Measurements from ENCODE around the gene OMD.

Gene OMD

GRCh38 chr9:92432972-92433548 is 8.8 kb upstream of the OMD start:
- no peak overlapping the region for H3K27ac ChIP-seq
- no peak for TF ChIP-seq ZFX (IDR thresholded peaks at IDR 0.05)
- TF ChIP-seq, protein P1, sequence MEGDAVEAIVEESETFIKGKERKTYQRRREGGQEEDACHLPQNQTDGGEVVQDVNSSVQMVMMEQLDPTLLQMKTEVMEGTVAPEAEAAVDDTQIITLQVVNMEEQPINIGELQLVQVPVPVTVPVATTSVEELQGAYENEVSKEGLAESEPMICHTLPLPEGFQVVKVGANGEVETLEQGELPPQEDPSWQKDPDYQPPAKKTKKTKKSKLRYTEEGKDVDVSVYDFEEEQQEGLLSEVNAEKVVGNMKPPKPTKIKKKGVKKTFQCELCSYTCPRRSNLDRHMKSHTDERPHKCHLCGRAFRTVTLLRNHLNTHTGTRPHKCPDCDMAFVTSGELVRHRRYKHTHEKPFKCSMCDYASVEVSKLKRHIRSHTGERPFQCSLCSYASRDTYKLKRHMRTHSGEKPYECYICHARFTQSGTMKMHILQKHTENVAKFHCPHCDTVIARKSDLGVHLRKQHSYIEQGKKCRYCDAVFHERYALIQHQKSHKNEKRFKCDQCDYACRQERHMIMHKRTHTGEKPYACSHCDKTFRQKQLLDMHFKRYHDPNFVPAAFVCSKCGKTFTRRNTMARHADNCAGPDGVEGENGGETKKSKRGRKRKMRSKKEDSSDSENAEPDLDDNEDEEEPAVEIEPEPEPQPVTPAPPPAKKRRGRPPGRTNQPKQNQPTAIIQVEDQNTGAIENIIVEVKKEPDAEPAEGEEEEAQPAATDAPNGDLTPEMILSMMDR (conservative IDR thresholded peaks at IDR 0.05) = no peak

DNA sequence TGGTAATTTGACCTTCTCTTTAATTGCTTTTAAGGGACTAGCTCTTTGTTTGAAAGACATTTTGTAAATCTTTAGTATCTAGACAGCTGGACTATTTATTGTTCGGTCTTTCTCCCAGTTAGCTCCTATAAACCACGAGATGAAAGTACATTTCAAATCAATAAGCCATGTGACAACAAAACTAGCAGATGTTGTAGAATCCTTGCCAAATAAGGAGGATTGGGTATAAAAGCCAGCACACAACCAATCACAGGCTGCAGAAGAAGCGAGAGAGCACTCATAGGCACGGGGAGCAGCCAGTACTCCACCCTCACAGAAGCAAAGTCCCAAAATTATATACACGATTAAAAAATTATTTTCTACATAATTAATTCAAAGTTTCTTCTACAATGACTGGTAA is 8.1 kb upstream of the OMD start:
- H3K27ac ChIP-seq = no peak overlapping the region
- TF ChIP-seq, protein P1 (conservative IDR thresholded peaks at IDR 0.05) = no peak
- TF ChIP-seq ZFX (IDR thresholded peaks at IDR 0.05) = no peak

- TF ChIP-seq, protein P1 (conservative IDR thresholded peaks at IDR 0.05) = no peak
- no peak for TF ChIP-seq ZFX (IDR thresholded peaks at IDR 0.05)
- H3K27ac ChIP-seq = no peak overlapping the region
These were observed 5.6 kb upstream of the OMD start for GRCh38 chr9:92429836-92430235.

DNA sequence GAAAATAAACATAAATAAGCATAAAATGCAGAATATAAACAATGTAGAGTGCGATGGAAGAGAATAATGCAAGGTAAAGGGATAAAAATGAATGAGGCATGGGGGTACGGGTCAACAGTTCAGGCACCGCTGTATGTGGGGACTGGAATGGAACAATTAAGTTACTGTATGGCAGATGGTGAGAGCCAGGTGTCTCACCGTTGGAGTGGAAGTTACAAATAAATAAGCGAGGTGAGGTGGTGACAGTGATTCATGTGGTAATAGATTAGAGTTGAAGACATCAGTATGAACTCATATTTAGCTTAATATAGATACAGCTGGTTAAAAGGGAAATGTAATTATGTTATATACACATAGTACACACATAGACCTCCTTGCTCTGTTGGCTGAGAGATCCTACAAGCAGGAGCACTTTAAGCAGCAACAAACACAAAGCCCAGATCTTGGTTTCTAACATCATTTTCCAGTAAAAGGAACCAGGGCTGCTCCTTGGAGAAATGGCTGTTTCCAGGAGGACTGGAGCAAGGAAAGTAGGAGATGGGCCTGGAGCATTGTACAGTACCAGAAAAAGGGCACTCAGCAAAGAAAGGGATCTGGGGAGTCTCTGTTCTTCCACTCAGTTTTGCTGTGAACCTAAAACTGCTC is 2.4 kb upstream of the OMD start:
- no peak overlapping the region for H3K27ac ChIP-seq
- TF ChIP-seq, protein P1 (conservative IDR thresholded peaks at IDR 0.05) = no peak
- no peak for TF ChIP-seq ZFX (IDR thresholded peaks at IDR 0.05)

GRCh38 chr9:92425474-92425873 is 1.2 kb upstream of the OMD start:
- TF ChIP-seq, protein P1 (conservative IDR thresholded peaks at IDR 0.05) = no peak
- no peak for TF ChIP-seq ZFX (IDR thresholded peaks at IDR 0.05)

GRCh38 chr9:92423612-92424011 is 659 bp downstream of the OMD start:
- no peak overlapping the region for H3K27ac ChIP-seq
- no peak for TF ChIP-seq ZFX (IDR thresholded peaks at IDR 0.05)
- TF ChIP-seq, protein P1 (conservative IDR thresholded peaks at IDR 0.05) = no peak

More at GRCh38 chr9:92425474-92425873, 1.2 kb upstream of the OMD start:
- no peak overlapping the region for H3K27ac ChIP-seq

GRCh38 chr9:92422611-92423338 is 1.5 kb downstream of the OMD start:
- H3K27ac ChIP-seq = no peak overlapping the region
- TF ChIP-seq, protein P1 (conservative IDR thresholded peaks at IDR 0.05) = no peak
- TF ChIP-seq ZFX (IDR thresholded peaks at IDR 0.05) = no peak
